Stomach (tissue), 19 donors: Measurements from ENCODE around the gene CYTL1. TPM values are rescaled to one million over a fixed set of nuclear protein-coding genes. Genes with fewer than 3 reads are reported as not detected.
"Not testable (repeated sequence)": the region's sequence is repeated elsewhere in the genome, so short reads cannot be mapped to it uniquely, and the experiment has no call there.

Experiments
- DNase-seq, 2 donors: peaks; one replicate each; pipeline versions ENCODE4 v3.0.0 to v3.0.0-alpha.2; 2013 to 2019
- H3K27ac ChIP-seq, 5 donors: fragments of 200-600 bp in 4 of 5; sonication (generic) in 4 of 5; one replicate each; pipeline ENCODE4 v1.5.1; 2013 to 2019; ENCODE audit warnings: mild to moderate bottlenecking in 1 of 5, moderate library complexity in 1 of 5
- H3K27me3 ChIP-seq, 3 donors: fragments of 200-600 bp; sonication (generic); one replicate each; pipeline ENCODE4 v1.5.1; 2017 to 2019; ENCODE audit warnings: mixed run types in 1 of 3
- H3K36me3 ChIP-seq, 4 donors: fragments of 200-600 bp; sonication (generic); 1 replicate in 3 of 4; 2 replicates in 1 of 4; pipeline ENCODE4 v1.5.1; 2016 to 2019
- H3K4me1 ChIP-seq, 4 donors: fragments of 200-600 bp; sonication (generic); one replicate each; pipeline ENCODE4 v1.5.1; 2016 to 2019
- H3K4me3 ChIP-seq, 4 donors: fragments of 200-600 bp; sonication (generic) in 3 of 4; one replicate each; pipeline ENCODE4 v1.5.1; 2016 to 2019; ENCODE audit warnings: mild to moderate bottlenecking in 1 of 4
- H3K9me3 ChIP-seq, 4 donors: fragments of 200-600 bp; sonication (generic); one replicate each; pipeline ENCODE4 v1.5.1; 2016 to 2019
- EP300 ChIP-seq: sonication (generic); formaldehyde crosslinking; IDR thresholded peaks from one replicate; pipeline ENCODE4 v1.6.1; 2017; ENCODE audit warnings: antibody characterized with exemption
- POLR2A ChIP-seq, 4 donors: fragments of 450-650 bp; IDR thresholded peaks; one replicate each; pipeline ENCODE4 v1.6.1; 2016; ENCODE audit warnings: antibody characterized with exemption in 4 of 4, control low read depth in 2 of 4, mild to moderate bottlenecking in 1 of 4, moderate library complexity in 1 of 4
- POLR2AphosphoS5 ChIP-seq, 3 donors: sonication (generic); formaldehyde crosslinking; IDR thresholded peaks; one replicate each; pipeline ENCODE4 v1.6.1; 2016; ENCODE audit warnings: antibody characterized with exemption in 3 of 3
- WGBS, 5 donors: extraction: QIAGEN DNeasy Blood & Tissue Kit in 3 of 5; methylation state at CpG; one replicate each; pipeline versions ENCODE4 v1.1.5 to v1.1.7; 2013 to 2018; 5-methylcytosine and 5-hydroxymethylcytosine counted together
- intact Hi-C: fragments of 100-400 bp; cut with DNase I; formaldehyde crosslinking; loops from one replicate; pipeline ENCODE4 v1.15.1; 2023; ENCODE audit warnings: low total_unique reads
- long read RNA-seq, 10 donors: transcript quantifications; one replicate each; lab custom pipeline, GENCODE V29; 2026
- polyA plus RNA-seq, 3 donors: library from polyadenylated mRNA; stranded (reverse); fragments of 200-250 nt; gene quantifications; one replicate each; pipeline ENCODE4 v1.2.3, GENCODE V29; 2013
- total RNA-seq, 5 donors: library from RNA; depleted of rRNA; stranded (reverse); fragments of >200 nt; gene quantifications; one replicate each; pipeline versions ENCODE4 v1.1.0 to v1.2.3, GENCODE V29; 2014 to 2016
- TF ChIP-seq, protein P1 (sequence below), 7 experiments: fragments of 450-650 bp in 4 of 7; fragments of 200-600 bp in 3 of 7; sonication (generic) in 3 of 7; IDR thresholded peaks; one replicate each; pipeline ENCODE4 v1.5.1; 2016 to 2019; ENCODE audit warnings: antibody characterized with exemption in 7 of 7, control low read depth in 2 of 7, mild to moderate bottlenecking in 1 of 7
- donor health status: healthy with polysubstance abuse.
- donor health status: Bipolar disorder and iron deficiency.
- donor health status: healthy.

CYTL1 gene, protein sequence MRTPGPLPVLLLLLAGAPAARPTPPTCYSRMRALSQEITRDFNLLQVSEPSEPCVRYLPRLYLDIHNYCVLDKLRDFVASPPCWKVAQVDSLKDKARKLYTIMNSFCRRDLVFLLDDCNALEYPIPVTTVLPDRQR
- 1 to 10 TPM in 2 of 5 donors, not detected in 3; 1.3 to 5.1 TPM for total RNA-seq
- 1 to 10 TPM in 2 of 3 donors, under 1 TPM in 1; 0.95 to 1.7 (median 1.4) TPM for polyA plus RNA-seq
- long read RNA-seq, donor 1, partial matches to known transcripts, result 0 of 1 reads
- long read RNA-seq, donor 1, other reads (novel, unspliced or antisense), result 0 of 1 reads
- long read RNA-seq, donor 2, partial matches to known transcripts, result 0 of 2 reads
- long read RNA-seq, donor 2, other reads (novel, unspliced or antisense), result 0 of 2 reads
- long read RNA-seq, donor 3, partial matches to known transcripts, result 0 of 2 reads
- long read RNA-seq, donor 3, other reads (novel, unspliced or antisense), result 0 of 2 reads
- long read RNA-seq, donor 4, result 0 reads
- long read RNA-seq, donor 5, transcript CYTL1-201 (4 exons, 1,003 nt), result major isoform, 14 of 21 reads
- long read RNA-seq, donor 5, partial matches to known transcripts, result 6 of 21 reads
- long read RNA-seq, donor 5, other reads (novel, unspliced or antisense), result 0 of 21 reads
- long read RNA-seq, donor 6, result 0 reads
- long read RNA-seq, donor 7, partial matches to known transcripts, result 0 of 4 reads
- long read RNA-seq, donor 7, other reads (novel, unspliced or antisense), result 0 of 4 reads
- long read RNA-seq, donor 8, transcript CYTL1-201 (4 exons, 1,003 nt), result major isoform, 8 of 15 reads
- long read RNA-seq, donor 8, partial matches to known transcripts, result 6 of 15 reads
- long read RNA-seq, donor 8, other reads (novel, unspliced or antisense), result 0 of 15 reads
- long read RNA-seq, donor 9, transcript CYTL1-201 (4 exons, 1,003 nt), result major isoform, 8 of 13 reads
- long read RNA-seq, donor 9, partial matches to known transcripts, result 5 of 13 reads
- long read RNA-seq, donor 9, other reads (novel, unspliced or antisense), result 0 of 13 reads
- long read RNA-seq, donor 10, partial matches to known transcripts, result 0 of 1 reads
- long read RNA-seq, donor 10, other reads (novel, unspliced or antisense), result 0 of 1 reads

DNA sequence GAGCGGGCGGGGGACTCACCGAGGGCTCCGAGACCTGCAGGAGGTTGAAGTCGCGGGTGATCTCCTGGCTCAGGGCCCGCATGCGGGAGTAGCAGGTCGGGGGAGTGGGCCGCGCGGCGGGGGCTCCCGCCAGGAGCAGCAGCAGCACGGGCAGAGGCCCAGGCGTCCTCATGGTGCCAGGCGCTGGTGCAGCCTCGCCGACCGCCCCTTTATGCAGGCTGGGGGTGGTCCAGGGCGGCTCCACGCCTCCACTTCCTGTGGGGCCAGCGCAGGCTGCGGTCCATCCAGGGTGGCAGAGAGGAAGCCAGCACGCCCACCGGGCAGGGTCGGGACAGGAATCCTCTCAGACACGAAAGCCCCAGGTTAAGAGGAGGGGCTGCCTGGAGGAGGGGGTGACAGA, at the start of gene CYTL1:
Gene CYTL1 (minus strand): TSS at position 185 of the 400 bp plus-strand sequence. CDS start 13 bp downstream, at position 172.
- Histone ChIP-seq H3K27me3 (peaks cover 0 to 43% (median 22%) of the 10 kb centered on the region in 3 donors), H3K4me1 (peaks cover 0 to 8% (median 7%) of the 10 kb centered on the region in 4 donors), H3K36me3 (no peaks in the 10 kb centered on the region), H3K4me3 (peak within 1 kb of the TSS in 3 of 4 donors; percentile 25 to 34 (median 33)), H3K9me3 (no peaks in the 10 kb centered on the region), H3K27ac (no peak within 1 kb of the TSS)
- WGBS, 5 donors, result 4 to 19% (median 7%) methylated on average over 20 to 28 of the region's 28 CpGs
- TF ChIP-seq POLR2A (IDR thresholded peaks at IDR 0.05) (no peak), POLR2AphosphoS5 (IDR thresholded peaks at IDR 0.05) (no peak)
- TF ChIP-seq, protein P1, sequence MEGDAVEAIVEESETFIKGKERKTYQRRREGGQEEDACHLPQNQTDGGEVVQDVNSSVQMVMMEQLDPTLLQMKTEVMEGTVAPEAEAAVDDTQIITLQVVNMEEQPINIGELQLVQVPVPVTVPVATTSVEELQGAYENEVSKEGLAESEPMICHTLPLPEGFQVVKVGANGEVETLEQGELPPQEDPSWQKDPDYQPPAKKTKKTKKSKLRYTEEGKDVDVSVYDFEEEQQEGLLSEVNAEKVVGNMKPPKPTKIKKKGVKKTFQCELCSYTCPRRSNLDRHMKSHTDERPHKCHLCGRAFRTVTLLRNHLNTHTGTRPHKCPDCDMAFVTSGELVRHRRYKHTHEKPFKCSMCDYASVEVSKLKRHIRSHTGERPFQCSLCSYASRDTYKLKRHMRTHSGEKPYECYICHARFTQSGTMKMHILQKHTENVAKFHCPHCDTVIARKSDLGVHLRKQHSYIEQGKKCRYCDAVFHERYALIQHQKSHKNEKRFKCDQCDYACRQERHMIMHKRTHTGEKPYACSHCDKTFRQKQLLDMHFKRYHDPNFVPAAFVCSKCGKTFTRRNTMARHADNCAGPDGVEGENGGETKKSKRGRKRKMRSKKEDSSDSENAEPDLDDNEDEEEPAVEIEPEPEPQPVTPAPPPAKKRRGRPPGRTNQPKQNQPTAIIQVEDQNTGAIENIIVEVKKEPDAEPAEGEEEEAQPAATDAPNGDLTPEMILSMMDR (IDR thresholded peaks at IDR 0.05), result no peak
- peak in 1 of 2 donors; percentile 61 for DNase-seq
- intact Hi-C loops, result no loop called here

DNA sequence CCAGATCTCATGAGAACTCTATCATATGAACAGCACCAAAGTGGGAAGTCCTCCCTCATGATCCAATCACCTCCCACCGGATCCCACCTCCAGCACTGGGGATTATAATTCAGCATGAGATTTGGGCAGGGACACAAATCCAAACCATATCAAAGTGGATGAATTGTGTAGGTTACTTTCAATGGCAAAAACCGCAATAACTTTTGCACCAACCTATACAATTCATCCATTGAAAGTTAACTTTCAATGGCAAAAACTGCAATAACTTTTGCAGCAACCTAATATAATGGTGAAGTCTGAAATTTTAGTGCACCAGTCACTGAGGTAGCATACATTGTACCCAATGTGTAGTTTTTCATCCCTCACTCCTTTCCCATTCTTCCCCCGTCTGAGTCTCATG, 48.6 kb upstream of the CYTL1 start:
- no peaks in the 10 kb centered on the region for H3K9me3 ChIP-seq
- no peaks in the 10 kb centered on the region for H3K27me3 ChIP-seq
- intact Hi-C loops, result no loop called here
- H3K4me3 ChIP-seq, result no peak overlapping the region
- no peaks in the 10 kb centered on the region for H3K36me3 ChIP-seq
- DNase-seq, result no peak
- no peak for TF ChIP-seq POLR2AphosphoS5 (IDR thresholded peaks at IDR 0.05)
- TF ChIP-seq, protein P1 (IDR thresholded peaks at IDR 0.05), result no peak
- TF ChIP-seq POLR2A (IDR thresholded peaks at IDR 0.05), result no peak
- no peak for TF ChIP-seq EP300
- 82 to 97% (median 94%) methylated on average over 3 of the region's 3 CpGs for WGBS, 5 donors
- no peaks in the 10 kb centered on the region for H3K4me1 ChIP-seq
- H3K27ac ChIP-seq, result no peak overlapping the region

DNA sequence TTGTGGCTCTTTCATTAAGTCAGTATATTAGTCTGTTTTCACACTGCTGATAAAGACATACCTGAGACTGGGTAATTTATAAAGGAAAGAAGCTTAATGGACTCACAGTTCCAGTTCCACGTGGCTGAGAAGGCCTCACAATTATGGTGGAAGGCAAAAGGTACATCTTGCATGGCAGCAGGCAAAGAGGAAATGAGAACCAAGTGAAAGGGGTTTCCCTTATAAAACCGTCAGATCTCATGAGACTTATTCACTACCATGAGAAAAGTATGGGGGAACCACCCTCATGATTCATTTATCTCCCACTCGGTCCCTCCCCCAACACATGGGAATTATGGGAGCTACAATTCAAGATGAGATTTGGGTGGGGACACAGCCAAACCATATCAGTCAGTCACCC, 47.7 kb upstream of the CYTL1 start:
- DNase-seq, H3K27me3 ChIP-seq, H3K27ac ChIP-seq, H3K4me3 ChIP-seq, H3K4me1 ChIP-seq, intact Hi-C loops, H3K36me3 ChIP-seq, H3K9me3 ChIP-seq: not testable (repeated sequence)
- 66 to 81% (median 77%) methylated on average over 3 of the region's 3 CpGs for WGBS, 5 donors

DNA sequence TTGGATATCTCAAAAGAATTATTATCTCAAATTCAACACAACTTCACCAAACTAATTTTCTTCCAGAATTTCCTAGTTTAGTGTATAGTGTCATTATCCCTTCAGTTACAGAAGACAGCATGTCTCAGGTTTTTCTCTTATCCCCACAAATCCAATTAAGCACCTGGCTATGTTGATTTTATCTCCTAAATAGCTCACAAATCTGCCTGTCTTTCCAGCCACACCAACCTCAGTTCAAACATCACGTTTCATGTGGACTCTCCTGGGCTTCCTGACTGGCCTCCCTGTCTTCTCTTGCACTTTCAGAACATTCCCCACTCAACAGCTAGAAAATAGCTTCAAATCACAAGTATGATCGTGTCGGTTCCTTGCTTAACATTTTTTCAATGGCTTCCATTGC, 46.8 kb upstream of the CYTL1 start:
- DNase-seq, result no peak
- Histone ChIP-seq H3K9me3 (no peaks in the 10 kb centered on the region), H3K4me1 (no peaks in the 10 kb centered on the region), H3K36me3 (no peaks in the 10 kb centered on the region), H3K27me3 (no peaks in the 10 kb centered on the region), H3K4me3 (no peak overlapping the region), H3K27ac (no peak overlapping the region)
- intact Hi-C loops, result no loop called here
- TF ChIP-seq POLR2AphosphoS5 (IDR thresholded peaks at IDR 0.05), result no peak
- WGBS, 5 donors, result 74 to 80% (median 75%) methylated on average over 3 of the region's 3 CpGs

DNA sequence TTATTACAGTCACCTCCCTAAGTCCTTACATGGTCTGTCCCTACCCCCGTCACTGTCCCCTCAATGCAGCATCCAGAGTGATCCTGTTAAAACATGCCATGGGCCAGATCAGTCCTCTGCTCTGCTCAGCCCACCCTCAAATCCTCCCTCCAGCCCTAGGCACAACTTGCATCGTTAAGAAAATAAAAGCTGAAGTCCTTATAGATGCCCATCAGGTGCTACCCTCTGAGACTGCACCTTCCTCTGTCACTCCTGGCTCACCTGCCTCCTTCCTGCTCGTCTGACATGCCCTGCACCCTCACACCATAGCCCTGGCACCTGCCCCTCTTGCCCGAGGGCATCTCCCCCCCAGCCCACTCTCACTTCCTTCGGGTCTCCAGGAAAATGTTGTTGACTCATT, 36.2 kb upstream of the CYTL1 start:
- no peaks in the 10 kb centered on the region for H3K36me3 ChIP-seq
- DNase-seq, result no peak
- 51 to 79% (median 68%) methylated on average over 5 of the region's 5 CpGs for WGBS, 5 donors
- no peak overlapping the region for H3K27ac ChIP-seq
- H3K9me3 ChIP-seq, result no peaks in the 10 kb centered on the region
- peaks cover 15 to 24% (median 22%) of the 10 kb centered on the region in 4 donors for H3K4me1 ChIP-seq
- intact Hi-C loops, result no loop called here
- no peak overlapping the region for H3K4me3 ChIP-seq
- TF ChIP-seq EP300 (no peak), POLR2A (IDR thresholded peaks at IDR 0.05) (no peak), POLR2AphosphoS5 (IDR thresholded peaks at IDR 0.05) (no peak)
- TF ChIP-seq, protein P1 (IDR thresholded peaks at IDR 0.05), result no peak
- peaks cover 0 to 29% (median 13%) of the 10 kb centered on the region in 3 donors for H3K27me3 ChIP-seq
